PC-3 (cell line): ENCODE results near the gene IBTK.

Experiments used
- EZH2 ChIP-seq: fragments of 300-600 bp; sonication (generic); IDR thresholded peaks from one replicate; pipeline ENCODE4 v1.6.1; 2017; ENCODE audit warnings: antibody characterized with exemption, mild to moderate bottlenecking, low read length; ENCODE audit not compliant: unreplicated experiment
- EZH2phosphoT487 ChIP-seq: fragments of 300-600 bp; sonication (generic); IDR thresholded peaks from 2 replicates; pipeline ENCODE4 v1.6.1; 2018; ENCODE audit warnings: mild to moderate bottlenecking, antibody characterized with exemption, low read length, borderline replicate concordance
- TF ChIP-seq, protein P1 (sequence below): fragments of 300-600 bp; sonication (generic); conservative IDR thresholded peaks from 2 replicates; pipeline ENCODE4 v1.5.1; 2017; ENCODE audit warnings: antibody characterized with exemption, low read depth, mild to moderate bottlenecking, low read length

- TF ChIP-seq EZH2, result no peak
- TF ChIP-seq, protein P1, sequence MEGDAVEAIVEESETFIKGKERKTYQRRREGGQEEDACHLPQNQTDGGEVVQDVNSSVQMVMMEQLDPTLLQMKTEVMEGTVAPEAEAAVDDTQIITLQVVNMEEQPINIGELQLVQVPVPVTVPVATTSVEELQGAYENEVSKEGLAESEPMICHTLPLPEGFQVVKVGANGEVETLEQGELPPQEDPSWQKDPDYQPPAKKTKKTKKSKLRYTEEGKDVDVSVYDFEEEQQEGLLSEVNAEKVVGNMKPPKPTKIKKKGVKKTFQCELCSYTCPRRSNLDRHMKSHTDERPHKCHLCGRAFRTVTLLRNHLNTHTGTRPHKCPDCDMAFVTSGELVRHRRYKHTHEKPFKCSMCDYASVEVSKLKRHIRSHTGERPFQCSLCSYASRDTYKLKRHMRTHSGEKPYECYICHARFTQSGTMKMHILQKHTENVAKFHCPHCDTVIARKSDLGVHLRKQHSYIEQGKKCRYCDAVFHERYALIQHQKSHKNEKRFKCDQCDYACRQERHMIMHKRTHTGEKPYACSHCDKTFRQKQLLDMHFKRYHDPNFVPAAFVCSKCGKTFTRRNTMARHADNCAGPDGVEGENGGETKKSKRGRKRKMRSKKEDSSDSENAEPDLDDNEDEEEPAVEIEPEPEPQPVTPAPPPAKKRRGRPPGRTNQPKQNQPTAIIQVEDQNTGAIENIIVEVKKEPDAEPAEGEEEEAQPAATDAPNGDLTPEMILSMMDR, result no peak
- no peak for TF ChIP-seq EZH2phosphoT487
Observed at GRCh38 chr6:82197784-82198183, 49.8 kb downstream of the IBTK start.
